ENCODE measurements around the gene PRDM16.

Gene PRDM16

GRCh38 chr1:3215198-3216014 is 146.4 kb downstream of the PRDM16 start:
- DNase-seq = no peak

- DNase-seq = no peak
Measured at GRCh38 chr1:3216015-3216391, 147.0 kb downstream of the PRDM16 start.

GRCh38 chr1:3217181-3217641 is 148.2 kb downstream of the PRDM16 start:
- DNase-seq = no peak

GRCh38 chr1:3217979-3218679 is 149.1 kb downstream of the PRDM16 start:
- no peak for DNase-seq

- no peak for DNase-seq
Measured at GRCh38 chr1:3219005-3219790, 150.2 kb downstream of the PRDM16 start.

GRCh38 chr1:3219791-3220467 is 150.9 kb downstream of the PRDM16 start:
- DNase-seq = no peak

GRCh38 chr1:3221112-3222041 is 152.4 kb downstream of the PRDM16 start:
- DNase-seq = no peak

GRCh38 chr1:3222042-3222692 is 153.2 kb downstream of the PRDM16 start:
- no peak for DNase-seq

GRCh38 chr1:3225661-3226060 is 156.7 kb downstream of the PRDM16 start:
- DNase-seq = no peak

GRCh38 chr1:3226191-3226590 is 157.2 kb downstream of the PRDM16 start:
- DNase-seq = no peak

GRCh38 chr1:3226701-3227350 is 157.8 kb downstream of the PRDM16 start:
- no peak for DNase-seq

- no peak for DNase-seq
Measured at GRCh38 chr1:3227351-3227704, 158.3 kb downstream of the PRDM16 start.

GRCh38 chr1:3227893-3228292 is 158.9 kb downstream of the PRDM16 start:
- DNase-seq = no peak

- DNase-seq = no peak
Measured at GRCh38 chr1:3229081-3229725, 160.2 kb downstream of the PRDM16 start.

GRCh38 chr1:3230553-3230952 is 161.6 kb downstream of the PRDM16 start:
- DNase-seq = no peak

- DNase-seq = no peak
Measured at GRCh38 chr1:3231245-3231644, 162.2 kb downstream of the PRDM16 start.

- no peak for DNase-seq
Measured at GRCh38 chr1:3231826-3232225, 162.8 kb downstream of the PRDM16 start.

- DNase-seq = no peak
Measured at GRCh38 chr1:3233031-3233430, 164.0 kb downstream of the PRDM16 start.

GRCh38 chr1:3233551-3233950 is 164.5 kb downstream of the PRDM16 start:
- DNase-seq = no peak

GRCh38 chr1:3234281-3234680 is 165.3 kb downstream of the PRDM16 start:
- DNase-seq = no peak

Measured in NCI-H1436 treated with DMSO at 0.1 percent for 48 hours (cell line).